SK-N-SH treated with all-trans-retinoic acid at 6 μM for 48 hours (cell line): ENCODE measurements around the gene GRHL1.

Source experiments
- ATAC-seq: fragments of 200-7000 bp; cut with Tn5 transposase; 3 replicates; pipeline ENCODE4 v1.9.1; 2020; ENCODE audit warnings: mild to moderate bottlenecking, moderate library complexity
- ARNTL ChIP-seq: fragments of 450-650 bp; formaldehyde crosslinking; IDR thresholded peaks from 2 replicates; pipeline ENCODE4 v1.5.0; 2020; ENCODE audit warnings: low read depth, mild to moderate bottlenecking, moderate library complexity, borderline replicate concordance
- BACH2 ChIP-seq: fragments of 250-450 bp; sonication (Bioruptor Pico); IDR thresholded peaks from 2 replicates; pipeline ENCODE4 v1.9.0; 2021; ENCODE audit warnings: mild to moderate bottlenecking, borderline replicate concordance
- CSDC2 ChIP-seq: fragments of 250-450 bp; sonication (Bioruptor Pico); IDR thresholded peaks from 2 replicates; pipeline ENCODE4 v1.5.0; 2020; ENCODE audit warnings: mild to moderate bottlenecking, moderate library complexity
- CSRNP3 ChIP-seq: fragments of 250-450 bp; sonication (Bioruptor Pico); IDR thresholded peaks from 2 replicates; pipeline ENCODE4 v1.5.1; 2021; ENCODE audit warnings: mild to moderate bottlenecking, moderate library complexity
- ESRRG ChIP-seq: fragments of 250-450 bp; sonication (Bioruptor Pico); IDR thresholded peaks from 2 replicates; pipeline ENCODE4 v1.6.1; 2021; ENCODE audit warnings: mild to moderate bottlenecking
- GLIS3 ChIP-seq: fragments of 250-450 bp; sonication (Bioruptor Pico); IDR thresholded peaks from 2 replicates; pipeline ENCODE4 v1.5.0; 2020; ENCODE audit warnings: mild to moderate bottlenecking, moderate library complexity
- ISL1 ChIP-seq: fragments of 250-450 bp; sonication (Bioruptor Pico); IDR thresholded peaks from 2 replicates; pipeline ENCODE4 v2.1.2; 2022; ENCODE audit warnings: mild to moderate bottlenecking, moderate library complexity
- OSR1 ChIP-seq: fragments of 250-450 bp; sonication (Bioruptor Pico); IDR thresholded peaks from 2 replicates; pipeline ENCODE4 v1.8.0; 2022; ENCODE audit warnings: moderate library complexity, mild to moderate bottlenecking, inconsistent platforms
- POU6F1 ChIP-seq: fragments of 250-450 bp; sonication (Bioruptor Pico); IDR thresholded peaks from 2 replicates; pipeline ENCODE4 v1.8.0; 2021; ENCODE audit warnings: low read depth, mild to moderate bottlenecking, moderate library complexity, borderline replicate concordance
- PPARA ChIP-seq: fragments of 250-450 bp; sonication (Bioruptor Pico); IDR thresholded peaks from 2 replicates; pipeline ENCODE4 v1.5.0; 2020; ENCODE audit warnings: mild to moderate bottlenecking, borderline replicate concordance
- RARB ChIP-seq: fragments of 250-450 bp; sonication (Bioruptor Pico); IDR thresholded peaks from 2 replicates; pipeline ENCODE4 v1.8.0; 2021; ENCODE audit warnings: mild to moderate bottlenecking, moderate library complexity
- SNAI2 ChIP-seq: fragments of 250-450 bp; sonication (Bioruptor Pico); IDR thresholded peaks from 2 replicates; pipeline ENCODE4 v1.5.0; 2020; ENCODE audit warnings: mild to moderate bottlenecking, moderate library complexity
- TCF4 ChIP-seq: fragments of 250-450 bp; sonication (Bioruptor Pico); IDR thresholded peaks from 2 replicates; pipeline ENCODE4 v1.8.0; 2021; ENCODE audit warnings: mild to moderate bottlenecking, moderate library complexity, borderline replicate concordance
- TOX ChIP-seq: fragments of 250-450 bp; sonication (Bioruptor Pico); IDR thresholded peaks from 2 replicates; pipeline ENCODE4 v1.8.0; 2021; ENCODE audit warnings: mild to moderate bottlenecking, moderate library complexity, borderline replicate concordance
- ZC3H10 ChIP-seq: fragments of 250-450 bp; sonication (Bioruptor Pico); IDR thresholded peaks from 2 replicates; pipeline ENCODE4 v1.5.1; 2021; ENCODE audit warnings: mild to moderate bottlenecking, moderate library complexity
- ZFP30 ChIP-seq: fragments of 450-650 bp; formaldehyde crosslinking; IDR thresholded peaks from 2 replicates; pipeline ENCODE4 v1.5.0; 2022; ENCODE audit warnings: mild to moderate bottlenecking, moderate library complexity
- ZNF565 ChIP-seq: fragments of 450-650 bp; formaldehyde crosslinking; conservative IDR thresholded peaks from 2 replicates; pipeline ENCODE4 v1.5.0; 2020; ENCODE audit warnings: low read depth, mild to moderate bottlenecking, moderate library complexity
- ZNF70 ChIP-seq: fragments of 450-650 bp; formaldehyde crosslinking; IDR thresholded peaks from 2 replicates; pipeline ENCODE4 v1.5.0; 2020; ENCODE audit warnings: mild to moderate bottlenecking, moderate library complexity
- ZNF8 ChIP-seq: fragments of 450-650 bp; formaldehyde crosslinking; IDR thresholded peaks from 2 replicates; pipeline ENCODE4 v1.5.0; 2020; ENCODE audit warnings: mild to moderate bottlenecking, moderate library complexity
- TF ChIP-seq, protein P1 (sequence below): fragments of 250-450 bp; sonication (Bioruptor Pico); IDR thresholded peaks from 2 replicates; pipeline ENCODE4 v1.5.0; 2020; ENCODE audit warnings: mild to moderate bottlenecking, moderate library complexity
- TF ChIP-seq, protein P2 (sequence below): fragments of 250-450 bp; sonication (Bioruptor Pico); IDR thresholded peaks from 2 replicates; pipeline ENCODE4 v1.8.0; 2020; ENCODE audit warnings: mild to moderate bottlenecking, moderate library complexity, borderline replicate concordance

Gene GRHL1

DNA sequence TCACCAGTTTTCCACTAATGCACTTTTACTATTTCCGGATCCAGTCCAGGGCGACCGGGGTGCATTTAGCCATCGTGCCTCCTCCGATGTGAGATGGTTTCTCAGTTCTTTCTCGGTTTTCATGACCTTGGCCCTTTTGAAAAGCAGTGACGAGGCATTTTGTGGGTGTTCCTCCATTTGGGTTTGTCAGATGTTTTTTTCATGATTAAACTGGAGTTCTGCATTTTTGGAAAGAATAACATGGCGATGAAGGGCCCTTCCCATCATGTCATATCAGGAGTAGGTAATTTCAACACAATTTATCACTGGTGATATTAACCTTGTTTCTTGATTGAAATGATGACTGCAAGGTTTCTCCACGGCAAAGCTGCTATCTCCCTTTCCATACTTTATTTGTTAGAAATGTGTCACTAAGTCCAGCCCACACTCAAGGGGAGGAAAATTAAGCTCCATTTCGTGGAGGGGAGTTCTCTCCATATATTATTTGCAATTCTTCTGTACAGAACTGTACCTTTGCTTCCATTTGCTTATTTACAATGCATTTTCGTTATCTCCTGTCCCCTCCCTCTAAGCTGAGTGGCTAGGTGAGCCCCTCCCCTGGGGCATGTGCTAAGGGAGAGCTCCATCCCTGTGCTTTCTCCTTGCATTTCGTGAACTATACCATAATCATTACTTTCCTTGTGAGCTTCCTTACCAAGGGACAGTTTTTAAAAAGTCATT is 83.0 kb downstream of the GRHL1 start:
- no peak for ATAC-seq
- TF ChIP-seq, protein P1, sequence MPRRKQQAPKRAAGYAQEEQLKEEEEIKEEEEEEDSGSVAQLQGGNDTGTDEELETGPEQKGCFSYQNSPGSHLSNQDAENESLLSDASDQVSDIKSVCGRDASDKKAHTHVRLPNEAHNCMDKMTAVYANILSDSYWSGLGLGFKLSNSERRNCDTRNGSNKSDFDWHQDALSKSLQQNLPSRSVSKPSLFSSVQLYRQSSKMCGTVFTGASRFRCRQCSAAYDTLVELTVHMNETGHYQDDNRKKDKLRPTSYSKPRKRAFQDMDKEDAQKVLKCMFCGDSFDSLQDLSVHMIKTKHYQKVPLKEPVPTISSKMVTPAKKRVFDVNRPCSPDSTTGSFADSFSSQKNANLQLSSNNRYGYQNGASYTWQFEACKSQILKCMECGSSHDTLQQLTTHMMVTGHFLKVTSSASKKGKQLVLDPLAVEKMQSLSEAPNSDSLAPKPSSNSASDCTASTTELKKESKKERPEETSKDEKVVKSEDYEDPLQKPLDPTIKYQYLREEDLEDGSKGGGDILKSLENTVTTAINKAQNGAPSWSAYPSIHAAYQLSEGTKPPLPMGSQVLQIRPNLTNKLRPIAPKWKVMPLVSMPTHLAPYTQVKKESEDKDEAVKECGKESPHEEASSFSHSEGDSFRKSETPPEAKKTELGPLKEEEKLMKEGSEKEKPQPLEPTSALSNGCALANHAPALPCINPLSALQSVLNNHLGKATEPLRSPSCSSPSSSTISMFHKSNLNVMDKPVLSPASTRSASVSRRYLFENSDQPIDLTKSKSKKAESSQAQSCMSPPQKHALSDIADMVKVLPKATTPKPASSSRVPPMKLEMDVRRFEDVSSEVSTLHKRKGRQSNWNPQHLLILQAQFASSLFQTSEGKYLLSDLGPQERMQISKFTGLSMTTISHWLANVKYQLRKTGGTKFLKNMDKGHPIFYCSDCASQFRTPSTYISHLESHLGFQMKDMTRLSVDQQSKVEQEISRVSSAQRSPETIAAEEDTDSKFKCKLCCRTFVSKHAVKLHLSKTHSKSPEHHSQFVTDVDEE (CRISPR knock-in tag) = no peak
- TF ChIP-seq ZNF565 (CRISPR knock-in tag) (no peak), PPARA (CRISPR knock-in tag) (no peak), ZNF8 (no peak), TOX (CRISPR knock-in tag) (no peak), BACH2 (CRISPR knock-in tag) (no peak), ZFP30 (CRISPR knock-in tag) (no peak), RARB (CRISPR knock-in tag) (no peak), ARNTL (CRISPR knock-in tag) (no peak), ZNF70 (CRISPR knock-in tag) (no peak), GLIS3 (CRISPR knock-in tag) (no peak), OSR1 (CRISPR knock-in tag) (no peak), TCF4 (CRISPR knock-in tag) (no peak), CSDC2 (CRISPR knock-in tag) (no peak)
- TF ChIP-seq, protein P2, sequence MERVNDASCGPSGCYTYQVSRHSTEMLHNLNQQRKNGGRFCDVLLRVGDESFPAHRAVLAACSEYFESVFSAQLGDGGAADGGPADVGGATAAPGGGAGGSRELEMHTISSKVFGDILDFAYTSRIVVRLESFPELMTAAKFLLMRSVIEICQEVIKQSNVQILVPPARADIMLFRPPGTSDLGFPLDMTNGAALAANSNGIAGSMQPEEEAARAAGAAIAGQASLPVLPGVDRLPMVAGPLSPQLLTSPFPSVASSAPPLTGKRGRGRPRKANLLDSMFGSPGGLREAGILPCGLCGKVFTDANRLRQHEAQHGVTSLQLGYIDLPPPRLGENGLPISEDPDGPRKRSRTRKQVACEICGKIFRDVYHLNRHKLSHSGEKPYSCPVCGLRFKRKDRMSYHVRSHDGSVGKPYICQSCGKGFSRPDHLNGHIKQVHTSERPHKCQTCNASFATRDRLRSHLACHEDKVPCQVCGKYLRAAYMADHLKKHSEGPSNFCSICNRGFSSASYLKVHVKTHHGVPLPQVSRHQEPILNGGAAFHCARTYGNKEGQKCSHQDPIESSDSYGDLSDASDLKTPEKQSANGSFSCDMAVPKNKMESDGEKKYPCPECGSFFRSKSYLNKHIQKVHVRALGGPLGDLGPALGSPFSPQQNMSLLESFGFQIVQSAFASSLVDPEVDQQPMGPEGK (CRISPR knock-in tag) = no peak

- no peak for TF ChIP-seq PPARA (CRISPR knock-in tag)
- TF ChIP-seq ZC3H10 (CRISPR knock-in tag) = no peak
- TF ChIP-seq, protein P1 (CRISPR knock-in tag) = no peak
- no peak for TF ChIP-seq CSDC2 (CRISPR knock-in tag)
- TF ChIP-seq ZNF565 (CRISPR knock-in tag) = no peak
- TF ChIP-seq, protein P2 (CRISPR knock-in tag) = no peak
- TF ChIP-seq RARB (CRISPR knock-in tag) = no peak
- no peak for TF ChIP-seq SNAI2 (CRISPR knock-in tag)
- no peak for TF ChIP-seq OSR1 (CRISPR knock-in tag)
- TF ChIP-seq BACH2 (CRISPR knock-in tag) = no peak
- TF ChIP-seq ISL1 (CRISPR knock-in tag) = no peak
- TF ChIP-seq ESRRG (CRISPR knock-in tag) = no peak
- no peak for TF ChIP-seq POU6F1 (CRISPR knock-in tag)
- TF ChIP-seq CSRNP3 (CRISPR knock-in tag) = no peak
- no peak for TF ChIP-seq TCF4 (CRISPR knock-in tag)
- no peak for TF ChIP-seq ZNF8
- no peak for ATAC-seq
Observed at GRCh38 chr2:10035053-10035422, 83.5 kb downstream of the GRHL1 start.
